ENCODE data around the gene MORN3. TPM values are rescaled to one million over a fixed set of nuclear protein-coding genes. Genes with fewer than 3 reads are reported as not detected.
A peak's percentile ranks its signal among the peaks of the same experiment; 100 is the strongest.

The MORN3 gene
- total and polyA plus RNA-seq, 2 of the 4 experiments (the other 2 are of a cell fraction), result 0.18 to 0.22 TPM

- intact Hi-C loops (cut with micrococcal nuclease) (no loop called here), in situ Hi-C loops (cut with MboI; ENCODE audit: low sequenced_read_pairs) (no loop called here), dilution Hi-C loops (cut with HindIII; ENCODE audit: low sequenced_read_pairs, unreplicated experiment) (no loop called here)
- DNase-seq, result peak; percentile 67
- Histone ChIP-seq H3K56ac (ENCODE audit: extremely low read depth, insufficient read depth, low read length) (no peak overlapping the region), H3K18ac (ENCODE audit: low read depth, low read length) (no peak overlapping the region), H3K4me2 (ENCODE audit: low read depth, low read length) (peak overlapping the region; percentile 4; the same call in 1 of the 2 replicates), H2BK120ac (ENCODE audit: low read depth, low read length) (no peak overlapping the region), H3K36me3 (ENCODE audit: control insufficient read depth, insufficient read depth, low read length) (no peaks in the 10 kb centered on the region), H2BK5ac (ENCODE audit: low read depth, low read length, poor library complexity, severe bottlenecking) (no peak overlapping the region), H3K4me3 (ENCODE audit: insufficient read depth, low read depth, low read length) (no peak overlapping the region), H4K91ac (ENCODE audit: insufficient read depth, low read depth, low read length) (no peak overlapping the region), H4K8ac (ENCODE audit: low read depth in 2 of 2, low read length in 2 of 2) (no peak overlapping the region), H3K9me3 (ENCODE audit: control insufficient read depth, insufficient read depth, low read length) (no peaks in the 10 kb centered on the region), H2AFZ (replicated peaks; ENCODE audit: low read length, poor library complexity) (no peak overlapping the region), H2BK20ac (ENCODE audit: low read depth, low read length) (no peak overlapping the region), H4K20me1 (ENCODE audit: insufficient read depth, low read length) (peaks cover 11% of the 10 kb centered on the region), H3K14ac (replicated peaks; ENCODE audit: low read depth, low read length) (no peak overlapping the region), H2AK9ac (replicated peaks; ENCODE audit: low read depth, low read length, poor library complexity) (no peak overlapping the region), H3K27ac (ENCODE audit: insufficient read depth, low read length) (no peak overlapping the region), H3K79me1 (ENCODE audit: low read depth in 1 of 2, low read length in 2 of 2) (peaks cover 33 to 64% of the 10 kb centered on the region in 2 experiments), H2BK15ac (ENCODE audit: low read depth, low read length) (no peak overlapping the region), H3K4ac (ENCODE audit: low read depth, low read length) (no peak overlapping the region), H3K27me3 (ENCODE audit: control insufficient read depth, insufficient read depth, low read length) (no peaks in the 10 kb centered on the region), H3K9me1 (ENCODE audit: insufficient read depth, low read length) (peaks cover 19% of the 10 kb centered on the region), H3K23ac (ENCODE audit: low read depth, low read length) (no peak overlapping the region; the same call in 1 of the 2 replicates), H3K9ac (ENCODE audit: low read depth, low read length) (no peak overlapping the region), H4K5ac (ENCODE audit: low read depth, low read length) (no peak overlapping the region), H3K4me1 (ENCODE audit: control insufficient read depth, insufficient read depth, low read length) (peaks cover 24% of the 10 kb centered on the region), H2AK5ac (ENCODE audit: low read depth, low read length) (peak overlapping the region; percentile 8; the same call in 1 of the 2 replicates)
- ATAC-seq (ENCODE audit: low read depth), result peak; percentile 53
- TF ChIP-seq CEBPB (IDR thresholded peaks at IDR 0.05; ENCODE audit: low read depth, low read length), result no peak
- no peak for TF ChIP-seq NFE2L2 (IDR thresholded peaks at IDR 0.05; ENCODE audit: low read depth, low read length)
- no peak for TF ChIP-seq CTCF (conservative IDR thresholded peaks at IDR 0.05; ENCODE audit: low read depth, low read length)
- no peak for TF ChIP-seq RCOR1 (IDR thresholded peaks at IDR 0.05; ENCODE audit: insufficient replicate concordance, low read length)
- no peak for TF ChIP-seq BHLHE40 (IDR thresholded peaks at IDR 0.05; ENCODE audit: low read depth, low read length)
- no peak for TF ChIP-seq CHD1 (IDR thresholded peaks at IDR 0.05; ENCODE audit: low read depth, low read length)
- no peak for TF ChIP-seq USF2 (IDR thresholded peaks at IDR 0.05; ENCODE audit: low read depth, low read length)
- no peak for TF ChIP-seq RAD21 (IDR thresholded peaks at IDR 0.05; ENCODE audit: low read length)
- TF ChIP-seq POLR2A (IDR thresholded peaks at IDR 0.05; ENCODE audit: low read depth, low read length), result no peak
- TF ChIP-seq MAFK (IDR thresholded peaks at IDR 0.05; ENCODE audit: low read depth, low read length), result no peak
- 57% methylated on average over 1 of the region's 11 CpGs; no CpG with 5 or more reads in 1 of the 2 experiments for WGBS, 2 experiments (ENCODE audit: extremely low coverage in 2 of 2, insufficient read length in 1 of 2)
- POLR2A ChIA-PET (ENCODE audit: unreplicated experiment), result no interaction called here
- no TSS peak for BruUV-seq (replicated peaks)
- CTCF ChIA-PET, result interaction anchor here (0.9 kb wide), 1 partner anchor 80 kb away, joined by 7 read pairs; no protein-coding TSS in a partner anchor
Measured at GRCh38 chr12:121632069-121632970, 37.1 kb downstream of the MORN3 start.

All from IMR-90 (cell line).